ENCODE data around the gene MUC6. TPM values are rescaled to one million over a fixed set of nuclear protein-coding genes. Genes with fewer than 3 reads are reported as not detected.

MUC6 gene
- total and polyA plus RNA-seq, 12 donors = 0.01 to 0.07 TPM; not detected in 10

DNA sequence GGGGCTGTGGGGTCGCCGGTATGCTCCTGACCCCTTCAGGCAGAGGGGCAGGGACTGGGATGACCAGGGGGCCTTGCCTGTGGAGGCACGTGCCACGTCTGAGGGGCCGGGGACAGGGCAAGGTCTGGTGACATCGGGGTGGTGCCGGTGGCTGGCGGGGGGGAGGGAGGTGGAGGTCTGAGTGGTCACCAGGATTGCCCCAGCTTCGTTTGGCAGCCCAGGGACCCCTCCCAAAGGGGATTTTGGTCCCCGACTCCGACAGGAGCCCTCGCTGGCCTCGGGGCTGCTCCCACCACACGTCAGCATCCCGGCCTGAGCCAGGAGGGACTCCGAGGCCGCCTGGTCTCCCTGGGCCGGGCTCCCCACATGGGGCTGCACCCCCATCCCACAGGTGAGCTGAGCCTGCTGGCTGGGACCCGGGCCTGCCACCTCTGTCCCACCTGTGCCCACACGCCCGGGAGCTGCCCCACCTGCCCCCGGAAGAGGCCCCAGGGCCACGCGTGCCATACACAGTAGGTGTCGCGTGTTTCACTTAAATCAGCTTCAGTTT is 1.1 kb upstream of the MUC6 start:
- TF ChIP-seq, protein P1, sequence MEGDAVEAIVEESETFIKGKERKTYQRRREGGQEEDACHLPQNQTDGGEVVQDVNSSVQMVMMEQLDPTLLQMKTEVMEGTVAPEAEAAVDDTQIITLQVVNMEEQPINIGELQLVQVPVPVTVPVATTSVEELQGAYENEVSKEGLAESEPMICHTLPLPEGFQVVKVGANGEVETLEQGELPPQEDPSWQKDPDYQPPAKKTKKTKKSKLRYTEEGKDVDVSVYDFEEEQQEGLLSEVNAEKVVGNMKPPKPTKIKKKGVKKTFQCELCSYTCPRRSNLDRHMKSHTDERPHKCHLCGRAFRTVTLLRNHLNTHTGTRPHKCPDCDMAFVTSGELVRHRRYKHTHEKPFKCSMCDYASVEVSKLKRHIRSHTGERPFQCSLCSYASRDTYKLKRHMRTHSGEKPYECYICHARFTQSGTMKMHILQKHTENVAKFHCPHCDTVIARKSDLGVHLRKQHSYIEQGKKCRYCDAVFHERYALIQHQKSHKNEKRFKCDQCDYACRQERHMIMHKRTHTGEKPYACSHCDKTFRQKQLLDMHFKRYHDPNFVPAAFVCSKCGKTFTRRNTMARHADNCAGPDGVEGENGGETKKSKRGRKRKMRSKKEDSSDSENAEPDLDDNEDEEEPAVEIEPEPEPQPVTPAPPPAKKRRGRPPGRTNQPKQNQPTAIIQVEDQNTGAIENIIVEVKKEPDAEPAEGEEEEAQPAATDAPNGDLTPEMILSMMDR (IDR thresholded peaks at IDR 0.05) = no peak
- Histone ChIP-seq H3K27me3 (peaks cover 0 to 48% (median 37%) of the 10 kb centered on the region in 7 donors), H3K27ac (no peak overlapping the region), H3K9me3 (no peaks in the 10 kb centered on the region), H3K4me1 (peaks cover 0 to 4% (median 0%) of the 10 kb centered on the region in 9 donors), H3K4me3 (no peak overlapping the region), H3K36me3 (no peaks in the 10 kb centered on the region)
- WGBS, 2 donors = 78 to 81% methylated on average over 26 of the region's 26 CpGs
- ATAC-seq = no peak
- intact Hi-C loops (cut with DNase I) = no loop called here
- DNase-seq = no peak

DNA sequence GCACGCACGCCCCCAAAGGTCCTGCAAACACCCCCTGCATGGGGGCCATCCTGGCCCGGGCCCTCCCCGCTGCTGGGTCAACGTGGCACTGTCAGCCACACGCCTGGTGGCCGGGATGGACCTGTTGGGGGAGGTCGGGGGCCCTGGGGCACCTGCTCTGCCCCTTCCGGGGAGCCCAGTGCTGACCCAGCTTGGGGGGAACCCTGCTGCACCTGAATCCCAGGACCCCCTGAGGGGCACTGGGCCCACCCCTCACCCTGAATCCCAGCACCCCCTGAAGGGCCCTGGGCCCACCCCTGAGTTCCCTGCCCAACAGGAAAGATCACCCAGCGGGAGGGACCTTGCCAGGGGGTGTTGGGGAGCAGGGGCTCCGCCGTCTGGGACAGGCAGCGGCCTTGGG is 413 bp upstream of the MUC6 start:
- Histone ChIP-seq H3K27ac (no peak overlapping the region), H3K9me3 (no peaks in the 10 kb centered on the region), H3K4me3 (no peak overlapping the region), H3K36me3 (no peaks in the 10 kb centered on the region), H3K27me3 (peaks cover 0 to 42% (median 35%) of the 10 kb centered on the region in 7 donors), H3K4me1 (peaks cover 0 to 2% (median 0%) of the 10 kb centered on the region in 9 donors)
- TF ChIP-seq, protein P1 (IDR thresholded peaks at IDR 0.05) = no peak
- ATAC-seq (no peak), DNase-seq (no peak)
- WGBS, 2 donors = 50 to 58% methylated on average over 13 of the region's 13 CpGs
- intact Hi-C loops (cut with DNase I) = no loop called here

- Histone ChIP-seq H3K27me3 (peaks cover 0 to 30% (median 24%) of the 10 kb centered on the region in 7 donors), H3K36me3 (no peaks in the 10 kb centered on the region), H3K9me3 (no peaks in the 10 kb centered on the region), H3K27ac (no peak overlapping the region), H3K4me3 (no peak overlapping the region), H3K4me1 (no peaks in the 10 kb centered on the region)
- intact Hi-C loops (cut with DNase I) = no loop called here
- ATAC-seq (no peak), DNase-seq (no peak)
- WGBS, 2 donors = 76 to 78% methylated on average over 26 to 29 of the region's 29 CpGs
- TF ChIP-seq, protein P1 (IDR thresholded peaks at IDR 0.05) = no peak
Measured at GRCh38 chr11:1035577-1036283, 788 bp downstream of the MUC6 start.

- Histone ChIP-seq H3K9me3 (no peaks in the 10 kb centered on the region), H3K4me3 (no peak overlapping the region), H3K27ac (no peak overlapping the region), H3K36me3 (no peaks in the 10 kb centered on the region), H3K4me1 (no peaks in the 10 kb centered on the region), H3K27me3 (peaks cover 0 to 29% (median 23%) of the 10 kb centered on the region in 7 donors)
- DNase-seq = no peak
- intact Hi-C loops (cut with DNase I) = no loop called here
- TF ChIP-seq, protein P1 (IDR thresholded peaks at IDR 0.05) = no peak
- ATAC-seq = no peak
- 78 to 79% methylated on average over 39 of the region's 39 CpGs for WGBS, 2 donors
Measured at GRCh38 chr11:1034456-1035295, 1.8 kb downstream of the MUC6 start.

Data from heart right ventricle (tissue), 16 donors.